GM18867 (cell line): ENCODE results near the gene SPPL3.

Experiments used
- ATAC-seq: cut with Tn5 transposase; IDR thresholded peaks from one replicate; pipeline ENCODE4 v1.9.1; 2021; ENCODE audit warnings: mild to moderate bottlenecking, moderate library complexity; ENCODE audit not compliant: unreplicated experiment

Gene SPPL3

DNA sequence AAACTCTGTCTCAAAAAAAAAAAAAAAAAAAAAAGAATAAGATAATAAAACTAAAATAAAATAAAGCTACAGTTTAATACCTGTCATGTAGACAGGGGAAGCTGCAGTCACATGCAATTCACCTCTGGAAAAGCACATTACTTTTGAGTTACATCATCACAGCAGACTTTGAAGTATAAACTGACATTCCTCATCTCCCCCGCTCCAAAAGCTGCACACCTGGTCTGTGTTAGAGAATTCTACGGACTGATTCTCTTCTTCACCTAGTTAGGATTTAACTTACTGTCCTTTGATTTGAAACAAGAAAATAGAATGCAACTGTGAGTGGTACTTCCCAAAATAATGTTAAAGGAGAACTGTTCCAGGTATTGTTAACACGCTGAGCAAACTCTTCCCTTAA lies 25.1 kb downstream of the SPPL3 start:
- ATAC-seq = no peak

DNA sequence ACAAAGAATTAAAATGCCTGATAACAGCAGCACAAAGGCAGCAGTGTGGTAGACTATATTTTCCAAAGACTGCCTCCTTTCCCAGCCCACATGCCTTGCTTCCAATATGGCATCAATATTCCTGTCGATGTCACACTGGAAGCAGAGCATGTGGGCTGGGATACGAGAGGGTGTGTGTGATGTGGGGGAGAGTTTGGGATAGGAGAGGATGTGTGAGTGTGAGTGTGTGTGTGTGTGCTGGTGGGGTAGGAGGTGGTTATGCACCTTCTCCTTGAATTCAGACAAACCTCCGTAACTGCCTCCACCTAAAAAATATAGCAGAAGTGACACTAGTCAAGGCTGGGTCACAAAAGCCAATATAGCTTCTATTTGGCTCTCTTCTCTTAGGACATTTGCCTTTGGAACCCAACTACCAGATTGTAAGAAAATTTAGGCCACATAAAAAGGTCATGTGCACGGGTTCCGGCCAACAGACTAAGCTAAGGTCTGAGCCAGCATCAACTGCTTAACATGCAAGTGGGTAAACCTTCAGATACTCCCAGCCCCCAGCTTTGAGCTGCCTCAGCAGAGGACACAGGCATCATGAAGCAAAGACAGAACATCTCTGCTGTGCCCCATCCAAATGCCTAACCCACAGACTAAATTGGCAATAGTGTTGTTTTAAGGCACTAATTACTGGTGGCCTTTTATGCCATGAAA lies 29.5 kb downstream of the SPPL3 start:
- no peak for ATAC-seq

DNA sequence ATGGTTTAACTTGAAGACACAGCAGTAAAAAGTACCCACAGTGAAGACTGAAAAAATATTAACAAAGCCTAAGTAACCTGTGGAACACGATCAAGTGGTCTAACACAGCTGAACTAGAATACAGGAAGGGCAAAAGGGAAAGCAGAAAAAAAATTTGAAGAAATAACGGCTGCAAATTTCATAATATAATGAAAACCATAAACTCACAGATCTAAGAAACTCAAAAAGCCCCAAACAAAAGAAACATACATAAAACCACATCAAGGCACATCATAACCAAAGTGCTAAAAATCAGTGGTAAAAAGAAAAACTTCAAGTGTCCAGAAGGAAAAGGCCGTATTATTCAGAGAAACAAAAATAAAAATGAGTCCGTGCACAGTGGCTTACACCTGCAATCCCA lies 30.9 kb downstream of the SPPL3 start:
- no peak for ATAC-seq

DNA sequence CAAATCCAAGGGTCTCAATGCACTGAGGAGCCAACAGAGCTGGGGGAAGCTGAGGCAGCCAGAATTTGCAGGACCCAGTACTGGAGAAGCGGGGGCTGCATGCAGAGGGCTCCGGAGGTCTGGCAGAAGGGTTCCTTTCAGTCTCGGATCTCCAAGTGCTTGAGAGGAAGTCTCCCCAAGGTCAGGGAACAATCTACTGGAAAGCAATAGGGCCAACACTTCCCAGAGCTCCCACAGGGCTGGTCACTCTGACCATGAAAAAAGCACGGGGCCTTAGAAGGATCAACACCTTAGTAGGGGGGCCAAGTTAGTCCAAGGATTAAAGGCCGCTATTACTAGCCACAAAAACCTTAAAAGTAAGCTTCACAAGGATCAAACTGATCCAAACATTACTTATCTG lies 31.7 kb downstream of the SPPL3 start:
- ATAC-seq = no peak

DNA sequence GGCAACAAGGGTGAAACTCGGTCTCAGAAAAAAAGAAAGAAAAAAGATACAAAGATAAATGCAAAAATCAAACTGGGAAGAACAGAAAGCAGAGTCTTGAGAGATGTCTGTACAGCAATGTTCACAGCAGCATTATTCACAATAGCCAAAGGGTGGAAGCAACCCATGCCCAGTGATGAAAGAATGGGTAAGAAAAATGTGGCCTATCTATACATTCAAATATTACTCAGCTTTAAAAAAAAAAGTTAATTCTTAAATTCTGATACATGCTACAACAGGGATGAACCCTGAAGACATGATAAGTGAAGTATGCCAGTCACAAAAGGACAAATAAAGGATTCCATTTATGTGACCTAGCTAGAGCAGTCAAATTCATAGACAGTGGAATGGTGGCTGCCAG lies 33.7 kb downstream of the SPPL3 start:
- no peak for ATAC-seq

DNA sequence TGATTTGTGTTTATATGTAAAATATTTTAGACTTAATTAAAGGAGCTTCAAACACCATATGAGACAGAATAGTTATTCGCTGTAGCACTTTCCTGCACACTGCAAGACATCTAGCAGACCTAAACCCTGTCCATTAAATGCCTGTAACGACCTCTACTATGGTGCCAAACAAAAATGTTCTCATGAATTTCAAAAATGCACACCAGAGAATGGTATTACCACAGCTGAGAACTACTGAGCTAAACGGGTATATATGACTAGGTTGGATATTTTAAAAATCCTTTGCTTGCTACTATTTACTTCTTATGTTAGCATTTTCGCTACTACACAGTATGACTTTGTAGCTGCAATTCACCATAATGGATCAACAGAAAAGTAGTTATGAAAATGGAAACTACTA lies 34.8 kb downstream of the SPPL3 start:
- no peak for ATAC-seq

DNA sequence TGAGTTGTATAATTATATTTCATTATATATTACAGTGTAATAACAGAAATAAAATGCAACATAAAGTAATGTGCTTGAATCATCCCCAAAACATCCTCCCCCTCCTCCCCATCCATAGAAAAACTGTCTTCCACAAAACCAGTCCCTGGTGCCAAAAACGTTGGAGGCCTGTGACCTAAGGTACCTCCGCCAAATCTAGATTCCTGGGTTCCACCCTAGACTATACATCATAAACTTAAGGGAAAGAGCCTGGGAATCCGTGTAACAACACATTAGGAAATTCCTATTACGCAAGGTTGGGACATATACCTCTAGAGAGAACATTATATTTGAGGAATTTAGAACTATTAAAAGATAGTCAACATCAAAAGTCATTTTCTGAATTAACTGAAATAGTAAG lies 38.0 kb downstream of the SPPL3 start:
- ATAC-seq = no peak

DNA sequence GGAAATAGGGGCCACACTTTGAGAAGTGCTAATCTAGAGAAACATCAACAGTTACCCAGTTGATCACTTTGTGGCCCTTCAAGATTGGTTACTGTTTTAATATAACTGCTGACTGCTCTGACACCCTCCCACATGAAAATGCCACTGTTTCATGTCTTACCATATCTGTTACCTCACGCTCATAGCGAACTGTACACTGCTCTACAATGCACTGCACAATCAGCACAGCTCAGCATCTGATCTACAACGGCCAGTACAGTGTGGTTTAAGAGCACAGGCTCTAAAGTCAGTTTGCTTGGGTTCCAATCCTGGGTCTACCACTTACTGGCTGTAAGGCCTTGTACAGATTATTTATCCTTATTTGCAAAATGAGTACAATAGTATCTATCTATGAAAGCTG lies 39.1 kb downstream of the SPPL3 start:
- no peak for ATAC-seq

DNA sequence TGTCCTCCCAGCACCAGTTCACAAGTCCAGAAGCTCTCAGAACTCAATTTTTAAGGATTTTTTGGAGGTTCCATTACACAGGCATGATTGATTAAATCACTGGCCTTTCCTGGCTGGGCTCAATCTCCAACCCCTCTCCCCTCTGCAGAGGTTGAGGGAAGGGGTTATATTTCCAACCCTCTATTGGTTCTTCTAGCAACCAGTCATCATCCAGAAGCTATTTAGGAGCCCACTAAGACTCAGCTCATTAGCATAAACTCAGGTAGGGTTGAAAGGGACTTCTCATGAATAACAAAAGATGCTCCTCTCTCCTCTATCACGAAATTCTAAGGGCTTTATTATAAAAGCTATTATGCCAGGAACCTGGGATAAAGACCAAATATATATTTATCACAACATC lies 41.5 kb downstream of the SPPL3 start:
- ATAC-seq = no peak

DNA sequence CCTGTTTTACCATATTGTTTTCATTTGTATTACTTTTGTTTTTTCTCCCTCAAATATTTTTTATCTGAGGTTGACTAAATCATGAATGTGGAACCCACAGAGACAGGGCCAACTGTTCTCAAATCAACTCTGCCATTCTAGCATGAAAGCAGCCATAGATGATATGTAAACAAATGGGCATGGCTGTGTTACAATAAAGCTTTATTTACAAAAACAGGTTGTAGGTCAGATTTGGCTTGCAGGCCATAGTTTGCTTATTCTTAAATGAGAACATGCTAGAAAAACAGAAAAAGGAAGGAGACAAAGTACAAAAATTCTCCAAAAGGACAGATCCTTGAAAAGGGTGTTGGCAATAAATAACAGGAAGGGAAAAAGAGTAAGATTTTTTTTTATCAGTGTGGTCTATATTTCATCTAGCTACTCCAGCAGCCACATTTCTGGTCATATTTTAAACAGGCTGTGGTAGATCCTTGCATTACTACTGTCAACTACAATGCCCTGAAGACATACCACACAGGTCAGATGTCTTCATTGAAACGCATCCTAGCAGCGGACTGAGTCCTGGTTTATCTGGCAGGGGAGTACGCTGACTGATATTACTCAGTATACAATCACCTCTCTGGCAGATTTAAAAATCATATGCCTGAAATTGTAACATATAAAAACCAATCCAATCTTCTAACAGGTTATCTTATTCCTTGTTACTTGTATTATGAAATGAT lies 42.9 kb downstream of the SPPL3 start:
- no peak for ATAC-seq

DNA sequence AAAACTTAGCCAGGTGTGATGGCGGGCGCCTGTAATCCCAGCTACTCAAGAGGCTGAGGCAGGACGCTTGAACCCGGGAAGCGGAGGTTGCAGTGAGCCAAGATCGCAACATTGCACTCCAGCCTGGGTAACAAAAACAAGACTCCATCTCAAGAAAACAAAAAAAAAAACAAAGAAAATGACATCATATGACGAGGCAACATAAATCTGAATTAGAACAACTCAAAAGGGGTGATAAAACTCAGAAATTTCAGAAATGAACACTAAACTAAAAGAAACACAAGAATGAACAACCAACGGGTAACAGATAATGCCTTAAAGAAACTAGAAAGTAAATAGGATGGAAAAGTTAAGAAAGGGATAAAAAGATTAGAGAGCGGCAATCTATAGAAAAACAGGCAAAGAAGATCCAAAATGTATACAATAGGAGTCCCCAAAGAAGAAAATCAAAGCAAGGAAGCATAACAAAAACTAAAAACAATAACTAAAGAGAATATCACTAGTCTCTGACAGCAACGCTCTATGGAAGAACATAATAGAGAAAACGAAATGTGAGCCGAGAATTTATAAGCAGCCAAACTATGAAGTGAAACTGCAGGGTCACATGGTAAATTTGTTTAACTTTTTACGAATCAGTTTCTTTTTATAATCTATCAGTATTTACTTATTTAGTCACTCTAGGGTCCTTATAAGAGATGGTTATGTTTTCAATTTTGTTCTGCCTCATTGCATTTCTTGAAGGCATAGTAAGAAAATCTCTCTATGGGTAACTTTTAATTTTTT lies 45.7 kb downstream of the SPPL3 start:
- no peak for ATAC-seq

DNA sequence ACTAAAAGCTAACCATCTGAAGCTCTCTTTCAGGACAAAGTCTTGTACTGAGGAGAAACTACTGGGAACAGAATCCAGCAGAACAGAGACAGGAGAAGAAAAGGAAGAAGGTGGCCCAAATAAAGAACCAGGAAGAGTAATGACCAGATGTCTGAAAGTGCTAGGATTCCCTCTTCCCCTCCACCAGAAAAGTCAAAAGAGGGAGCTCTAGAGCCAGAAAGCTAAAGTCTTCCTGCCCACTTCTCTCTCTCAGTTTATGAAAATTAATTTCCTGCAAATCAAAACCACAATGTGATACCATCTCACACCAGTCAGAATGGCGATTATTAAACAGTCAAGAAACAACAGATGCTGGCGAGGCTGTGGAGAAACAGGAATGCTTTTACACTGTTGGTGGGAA lies 47.2 kb downstream of the SPPL3 start:
- no peak for ATAC-seq

DNA sequence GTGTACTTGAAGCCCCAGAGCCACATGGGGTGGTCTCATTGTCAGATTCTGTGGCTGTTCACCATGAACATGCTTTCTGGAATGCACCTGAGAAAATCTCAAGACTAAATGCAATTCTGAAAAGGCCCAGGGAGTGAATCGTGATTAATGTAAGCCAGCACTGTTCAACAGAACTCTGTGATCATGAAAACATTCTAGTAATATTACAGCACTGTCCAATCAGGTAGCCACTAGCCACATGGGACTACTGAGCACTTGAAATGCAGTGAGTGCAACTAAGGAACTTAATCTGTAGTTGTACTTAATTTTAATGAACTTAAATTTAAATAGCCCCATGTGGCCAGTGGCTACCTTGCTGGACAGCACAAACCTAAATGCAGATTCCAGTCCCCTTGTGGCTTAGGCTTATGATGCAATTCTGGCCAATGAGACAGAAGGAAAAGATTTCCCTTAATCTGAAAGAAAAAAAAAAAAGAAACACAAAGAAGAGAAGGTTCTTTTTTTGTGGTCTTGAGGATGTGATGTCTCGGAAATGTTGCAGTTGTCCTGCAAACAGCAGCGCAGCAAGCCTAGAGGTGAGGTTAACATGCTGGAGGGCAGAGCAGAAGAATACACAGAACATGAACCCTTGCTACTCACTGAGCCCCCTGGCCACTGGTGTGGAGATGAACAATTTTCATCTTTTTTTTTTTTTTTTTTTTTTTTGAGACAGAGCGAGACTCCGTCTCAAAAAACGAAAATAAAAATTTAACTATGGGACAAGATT lies 48.2 kb downstream of the SPPL3 start:
- no peak for ATAC-seq

DNA sequence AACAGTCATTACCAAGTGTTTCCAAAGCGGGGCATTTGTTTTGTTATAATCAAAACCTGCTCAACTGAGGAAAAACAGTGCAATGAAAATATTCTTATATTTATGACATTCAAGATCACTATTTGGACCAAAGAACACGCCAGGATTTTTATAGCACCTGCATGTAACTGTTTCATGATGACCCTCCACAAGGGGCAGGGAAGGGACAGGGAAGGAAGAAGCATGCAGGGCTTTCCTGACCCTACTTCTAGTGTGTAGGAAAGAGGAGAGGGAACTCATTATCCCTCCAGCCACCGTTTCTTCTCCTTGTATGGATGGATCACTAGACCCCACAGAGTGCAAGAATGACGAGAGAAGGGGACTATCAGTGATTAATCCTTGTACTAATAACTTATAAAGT lies 49.4 kb downstream of the SPPL3 start:
- ATAC-seq = no peak

DNA sequence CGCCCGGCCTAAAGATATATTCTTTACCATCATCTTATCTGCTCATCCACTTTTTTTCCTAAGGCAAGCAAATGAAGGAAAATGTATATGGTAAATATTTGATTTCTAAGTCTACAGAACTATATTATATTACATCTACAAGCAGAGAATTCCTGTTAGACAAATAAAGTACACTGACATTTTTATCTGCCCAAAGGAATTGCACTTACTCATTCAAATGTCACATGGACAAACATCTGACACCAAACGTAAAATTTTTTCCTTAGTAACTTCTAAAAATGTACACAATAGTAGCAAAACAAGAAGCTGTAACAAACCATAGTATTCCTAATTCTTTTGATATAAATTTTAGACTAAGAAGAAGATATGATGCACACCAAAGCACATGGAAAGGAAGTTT lies 51.0 kb downstream of the SPPL3 start:
- no peak for ATAC-seq

DNA sequence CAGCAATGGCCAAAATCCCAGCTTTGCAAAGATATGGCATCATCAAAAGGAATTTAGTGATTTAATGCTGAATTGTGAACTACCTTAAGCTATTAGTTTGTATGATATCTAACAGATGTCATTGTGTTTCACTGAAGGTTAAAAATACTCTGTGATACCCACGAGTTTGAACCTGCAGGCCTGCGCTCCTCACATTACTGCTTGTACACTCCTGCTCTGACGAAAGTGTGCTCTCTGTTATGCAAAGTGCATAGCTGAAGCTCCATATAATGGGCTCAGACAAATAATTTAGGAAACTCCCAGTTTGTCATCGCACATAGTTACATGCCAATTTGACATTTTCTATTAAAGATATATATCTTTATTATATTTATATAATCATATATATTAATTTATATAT lies 52.2 kb downstream of the SPPL3 start:
- no peak for ATAC-seq

DNA sequence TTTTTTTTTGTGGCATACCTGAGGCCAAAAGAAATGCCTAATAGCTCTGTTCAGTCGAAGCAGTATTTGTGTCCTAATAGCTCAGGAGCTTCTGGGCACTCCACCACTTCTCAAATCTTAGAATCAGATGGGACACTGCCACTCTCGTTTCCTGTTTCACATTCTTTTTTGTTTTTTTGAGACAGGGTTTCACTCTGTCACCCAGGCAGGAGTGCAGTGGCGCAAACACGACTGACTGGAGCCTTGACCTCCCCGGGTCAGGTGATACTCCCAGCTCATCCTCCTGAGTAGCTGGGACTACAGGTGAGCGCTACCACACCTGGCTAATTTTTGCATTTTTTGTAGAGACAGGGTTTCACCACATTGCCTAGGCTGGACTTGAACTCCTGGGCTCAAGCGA lies 52.7 kb downstream of the SPPL3 start:
- peak; percentile 56 for ATAC-seq

DNA sequence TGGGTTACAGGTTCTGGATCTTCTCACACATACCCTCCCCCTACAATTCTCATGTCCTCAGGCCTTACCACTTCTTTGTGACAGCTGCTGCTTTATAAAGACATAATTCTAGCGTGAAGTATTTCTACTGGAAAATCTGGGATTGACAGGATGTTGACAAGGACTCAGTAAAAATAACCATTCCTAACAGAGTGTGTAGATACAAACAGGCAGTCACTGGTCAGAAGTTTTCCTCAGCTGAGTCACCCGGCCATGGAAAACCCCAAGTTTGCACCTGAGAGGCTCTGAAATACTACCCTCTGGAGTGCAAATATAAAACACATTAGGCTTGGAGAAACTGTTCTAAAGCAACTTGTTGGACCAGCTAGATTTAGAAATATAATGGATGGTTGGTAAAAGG lies 54.4 kb downstream of the SPPL3 start:
- ATAC-seq = no peak

DNA sequence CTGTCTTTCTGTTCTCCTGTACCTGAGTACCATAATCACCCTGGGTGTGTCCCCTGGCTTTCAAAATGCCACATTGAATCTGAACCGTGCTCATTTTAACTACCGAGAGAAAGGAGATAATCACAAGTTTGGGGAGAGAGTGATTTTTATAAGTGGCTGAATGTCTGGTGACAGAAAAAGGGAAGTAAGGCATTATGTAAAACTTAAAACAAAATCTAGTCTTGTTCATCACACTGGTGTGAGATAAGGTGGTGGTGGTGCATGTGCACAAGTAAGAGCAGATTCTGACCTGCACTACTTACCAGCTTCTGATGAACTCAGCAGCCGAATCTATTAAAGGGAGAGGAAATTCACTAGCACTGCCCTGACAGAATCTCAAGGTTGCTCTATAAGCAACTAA lies 56.3 kb downstream of the SPPL3 start:
- peak; percentile 69 for ATAC-seq

DNA sequence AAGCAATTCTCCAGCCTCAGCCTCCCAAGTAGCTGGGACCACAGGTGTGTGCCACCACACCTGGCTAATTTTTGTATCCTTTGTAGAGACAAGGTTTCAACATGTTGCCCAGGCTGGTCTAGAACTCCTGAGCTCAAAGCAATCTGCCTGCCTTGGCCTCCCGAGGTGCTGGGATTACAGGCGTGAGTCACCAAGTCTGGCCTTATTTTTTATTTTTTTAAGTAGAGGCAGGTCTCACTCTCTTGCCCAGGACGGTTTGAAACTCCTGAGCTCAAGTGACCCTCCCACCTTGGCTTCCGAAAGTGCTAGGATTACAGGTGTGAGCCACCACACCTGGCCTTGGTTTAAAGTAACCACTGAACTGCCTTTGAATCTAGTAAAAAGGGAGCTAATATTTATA lies 56.8 kb downstream of the SPPL3 start:
- no peak for ATAC-seq

DNA sequence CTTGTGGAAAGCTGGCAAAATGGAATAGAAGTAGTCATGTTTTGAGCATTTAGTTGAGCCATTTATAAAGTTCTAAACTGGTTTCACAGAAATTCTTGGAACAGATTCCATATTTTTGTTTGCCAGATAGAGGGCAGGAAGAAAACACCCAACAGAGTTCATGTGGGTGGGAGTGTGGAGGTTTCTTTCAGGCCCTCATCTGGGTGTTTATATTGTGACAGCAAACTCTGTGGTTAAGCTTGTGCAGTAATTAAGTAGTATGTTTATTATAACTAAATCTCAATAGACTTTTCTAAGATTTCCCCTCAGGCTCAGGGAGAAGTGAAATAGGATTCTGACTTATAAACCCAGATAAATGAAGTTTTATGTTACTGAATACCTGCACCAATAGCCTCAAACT lies 57.4 kb downstream of the SPPL3 start:
- no peak for ATAC-seq
